Epithelial cell of prostate (primary cell): Measurements from ENCODE around the gene DLGAP1.

Experiments
- DNase-seq: peaks from one replicate; pipeline ENCODE4 v3.0.0-alpha.2; 2011; ENCODE audit warnings: low read depth, low spot score
- H3K27ac ChIP-seq: fragments of 450-650 bp; 2 replicates; pipeline ENCODE4 v1.5.1; 2017; ENCODE audit warnings: mild to moderate bottlenecking

The DLGAP1 gene

GRCh38 chr18:4198956-4199355 is 256.2 kb downstream of the DLGAP1 start:
- H3K27ac ChIP-seq, result no peak overlapping the region
- no peak for DNase-seq

DNA sequence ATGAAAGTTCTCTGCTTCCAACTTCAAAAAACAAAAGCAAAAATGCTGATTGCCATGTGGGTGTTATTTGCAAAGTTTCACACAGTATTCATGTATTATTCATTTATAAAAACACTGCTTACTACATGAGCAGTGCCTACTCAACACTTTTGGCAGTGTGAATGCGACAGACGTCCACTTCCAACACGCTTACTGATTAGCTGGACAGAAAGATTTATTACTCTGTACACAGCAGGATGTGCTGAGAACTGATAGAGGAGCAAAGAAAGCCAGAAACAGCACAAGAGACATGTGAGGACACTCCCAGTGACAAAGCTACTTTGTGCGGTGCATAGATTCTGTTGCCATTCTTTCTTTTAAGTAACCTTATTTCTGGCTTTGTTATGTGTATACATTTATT is 258.8 kb downstream of the DLGAP1 start:
- DNase-seq, result no peak
- H3K27ac ChIP-seq, result no peak overlapping the region

GRCh38 chr18:4193086-4193485 is 262.0 kb downstream of the DLGAP1 start:
- no peak for DNase-seq
- H3K27ac ChIP-seq, result no peak overlapping the region

GRCh38 chr18:4181882-4182568 is 273.1 kb downstream of the DLGAP1 start:
- H3K27ac ChIP-seq, result no peak overlapping the region
- no peak for DNase-seq

DNA sequence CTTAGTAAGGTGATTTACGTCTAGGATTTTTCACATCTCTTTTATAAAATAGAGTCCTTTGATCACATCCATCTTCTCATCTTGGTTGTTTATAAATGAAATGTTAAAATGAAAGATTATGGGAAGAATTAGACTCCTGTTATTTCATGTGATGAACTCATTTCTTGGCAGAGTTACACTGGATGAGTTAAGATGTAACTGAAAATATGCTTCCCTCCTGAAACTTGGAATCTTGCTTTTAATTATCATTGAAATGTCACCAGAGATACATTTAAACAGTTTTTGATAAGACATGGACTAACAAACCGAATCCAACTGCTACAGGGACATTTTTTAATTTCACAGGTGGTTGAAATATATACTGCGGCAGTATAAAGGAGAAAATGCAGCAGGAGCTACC is 274.0 kb downstream of the DLGAP1 start:
- no peak for DNase-seq
- H3K27ac ChIP-seq, result no peak overlapping the region

GRCh38 chr18:4172196-4173100 is 282.7 kb downstream of the DLGAP1 start:
- H3K27ac ChIP-seq, result no peak overlapping the region
- no peak for DNase-seq

GRCh38 chr18:4157352-4157751 is 297.8 kb downstream of the DLGAP1 start:
- DNase-seq, result no peak
- H3K27ac ChIP-seq, result no peak overlapping the region

GRCh38 chr18:4146797-4147196 is 308.3 kb downstream of the DLGAP1 start:
- H3K27ac ChIP-seq, result no peak overlapping the region
- no peak for DNase-seq

DNA sequence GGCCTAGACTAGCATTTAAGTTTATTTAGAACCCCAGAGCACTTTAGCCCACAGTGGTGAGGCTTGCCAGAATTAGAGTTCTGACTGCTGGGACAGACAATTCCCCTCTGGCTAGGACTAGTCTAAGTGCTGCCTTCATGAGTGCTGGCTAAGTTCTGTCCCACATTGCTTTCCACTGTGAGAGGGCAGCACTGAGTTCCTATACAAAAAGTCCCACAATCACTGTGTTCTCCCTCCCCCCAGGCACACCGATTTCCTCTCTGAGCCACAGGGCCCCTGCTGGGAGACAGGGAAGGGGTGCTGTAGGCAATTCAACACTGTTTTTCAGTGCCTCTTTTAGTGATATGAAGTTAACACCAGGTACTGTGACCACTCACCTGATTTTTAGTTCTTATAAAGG is 310.9 kb downstream of the DLGAP1 start:
- DNase-seq, result no peak

DNA sequence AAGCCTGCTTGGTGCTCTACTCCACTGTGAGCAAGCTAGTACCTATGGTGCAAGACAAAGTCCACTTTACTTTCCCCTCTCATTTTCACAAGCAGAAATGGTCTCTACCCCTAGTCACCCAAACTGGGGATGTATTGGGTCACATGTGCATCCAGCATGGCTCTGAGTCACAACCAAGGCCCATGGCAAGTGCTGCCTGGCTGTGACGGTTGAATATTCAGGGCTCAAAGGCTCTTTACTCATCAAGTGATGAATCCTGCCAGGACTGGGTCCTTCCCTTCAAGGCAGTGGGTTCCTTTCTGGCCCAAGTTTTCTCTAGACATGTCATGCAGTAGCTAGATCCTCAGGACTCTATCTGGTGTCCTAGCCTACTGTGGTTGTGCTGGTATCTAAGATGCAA is 311.5 kb downstream of the DLGAP1 start:
- DNase-seq, result no peak
- no peak overlapping the region for H3K27ac ChIP-seq

More for the DNA sequence above, 310.9 kb downstream of the DLGAP1 start:
- H3K27ac ChIP-seq, result no peak overlapping the region

- no peak overlapping the region for H3K27ac ChIP-seq
- no peak for DNase-seq
These were observed 312.2 kb downstream of the DLGAP1 start for GRCh38 chr18:4142876-4143275.

DNA sequence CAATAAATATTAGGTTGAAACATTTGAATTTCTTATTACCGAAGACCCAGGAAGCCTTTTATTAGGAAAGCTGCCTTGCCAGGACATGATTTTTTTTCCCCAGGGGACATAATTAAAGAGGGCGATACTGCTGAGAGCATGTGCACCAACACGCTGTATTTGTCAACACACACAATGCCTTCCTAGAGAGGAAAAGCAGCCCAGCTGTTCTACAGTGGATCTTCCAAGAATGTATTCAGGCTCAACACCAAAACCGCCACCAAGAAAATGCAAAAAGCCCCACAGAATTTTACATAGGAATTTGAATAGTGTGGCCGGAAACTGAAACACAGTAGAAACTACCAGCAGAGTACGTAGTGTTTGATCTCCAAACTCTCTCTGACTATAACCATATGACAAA is 320.4 kb downstream of the DLGAP1 start:
- DNase-seq, result no peak
- H3K27ac ChIP-seq, result no peak overlapping the region

GRCh38 chr18:4130734-4131719 is 324.1 kb downstream of the DLGAP1 start:
- DNase-seq, result no peak
- no peak overlapping the region for H3K27ac ChIP-seq

DNA sequence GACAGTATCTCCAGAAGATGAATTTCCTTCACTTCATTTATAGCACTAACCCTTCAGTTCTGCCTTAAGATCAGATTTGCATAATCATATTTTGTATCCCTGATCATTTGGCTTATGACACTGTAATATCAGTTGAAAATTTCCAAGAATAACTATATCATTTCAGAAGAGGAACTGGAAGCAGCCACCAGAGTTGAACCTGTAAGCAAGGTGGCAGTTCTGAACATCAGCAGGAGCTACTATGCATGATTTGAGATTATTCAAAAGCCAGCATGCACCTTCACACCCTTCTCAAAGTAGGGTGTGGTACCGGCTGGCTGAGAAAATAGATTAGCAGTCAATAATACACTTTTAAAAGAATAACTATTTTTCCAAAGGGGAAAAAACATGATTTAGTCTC is 328.2 kb downstream of the DLGAP1 start:
- H3K27ac ChIP-seq, result no peak overlapping the region
- DNase-seq, result no peak

- no peak for DNase-seq
- no peak overlapping the region for H3K27ac ChIP-seq
These were observed 329.4 kb downstream of the DLGAP1 start for GRCh38 chr18:4125627-4126230.

DNA sequence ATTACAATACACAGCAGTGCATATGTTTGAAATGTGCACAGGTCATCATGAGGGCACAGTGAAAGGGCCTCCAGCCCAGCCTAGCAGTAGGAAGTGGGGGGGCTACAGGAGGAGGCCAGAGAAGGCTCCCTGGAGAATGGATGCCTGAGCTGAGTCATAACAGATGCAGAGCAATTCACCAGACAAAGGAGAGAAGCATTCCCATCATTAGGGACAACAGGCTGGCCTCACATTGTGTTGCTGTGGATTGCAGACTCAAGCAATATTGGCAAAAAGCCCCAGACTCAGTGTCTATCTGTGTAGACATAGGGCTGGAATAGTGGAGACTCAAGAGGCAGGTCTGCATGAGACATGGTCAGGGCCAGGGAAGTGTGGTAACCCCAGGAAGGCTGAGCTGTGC is 329.9 kb downstream of the DLGAP1 start:
- H3K27ac ChIP-seq, result no peak overlapping the region
- no peak for DNase-seq

DNA sequence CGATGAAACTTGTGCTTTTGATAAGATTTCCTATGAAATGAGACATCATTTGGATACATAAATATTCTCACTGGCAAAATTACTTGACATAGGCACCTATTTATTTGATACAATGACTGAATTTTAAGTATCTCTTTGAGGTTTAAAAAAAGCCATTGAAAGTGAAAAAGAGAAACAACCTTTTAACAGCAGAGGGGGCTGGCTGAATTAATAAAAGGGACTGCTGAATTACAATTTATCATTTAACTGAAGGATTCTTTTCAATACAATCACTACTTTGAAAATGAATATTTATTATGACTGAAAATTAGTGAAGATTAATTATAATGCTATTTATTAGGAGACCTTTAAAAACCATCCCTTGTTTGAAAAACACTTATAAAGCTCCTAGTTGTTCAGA is 335.3 kb downstream of the DLGAP1 start:
- H3K27ac ChIP-seq, result no peak overlapping the region
- no peak for DNase-seq

- DNase-seq, result no peak
- no peak overlapping the region for H3K27ac ChIP-seq
These were observed 335.9 kb downstream of the DLGAP1 start for GRCh38 chr18:4119127-4119648.

- DNase-seq, result no peak
These were observed 347.1 kb downstream of the DLGAP1 start for GRCh38 chr18:4108016-4108415.

GRCh38 chr18:4107049-4107467 is 348.0 kb downstream of the DLGAP1 start:
- no peak for DNase-seq

More at GRCh38 chr18:4108016-4108415, 347.1 kb downstream of the DLGAP1 start:
- H3K27ac ChIP-seq, result no peak overlapping the region

More at GRCh38 chr18:4107049-4107467, 348.0 kb downstream of the DLGAP1 start:
- H3K27ac ChIP-seq, result no peak overlapping the region
